Measurements from ENCODE around the gene KRT2. TPM values are rescaled to one million over a fixed set of nuclear protein-coding genes. Genes with fewer than 3 reads are reported as not detected.

KRT2 gene
- total RNA-seq, 1 donor from 2014 or later = not detected

DNA sequence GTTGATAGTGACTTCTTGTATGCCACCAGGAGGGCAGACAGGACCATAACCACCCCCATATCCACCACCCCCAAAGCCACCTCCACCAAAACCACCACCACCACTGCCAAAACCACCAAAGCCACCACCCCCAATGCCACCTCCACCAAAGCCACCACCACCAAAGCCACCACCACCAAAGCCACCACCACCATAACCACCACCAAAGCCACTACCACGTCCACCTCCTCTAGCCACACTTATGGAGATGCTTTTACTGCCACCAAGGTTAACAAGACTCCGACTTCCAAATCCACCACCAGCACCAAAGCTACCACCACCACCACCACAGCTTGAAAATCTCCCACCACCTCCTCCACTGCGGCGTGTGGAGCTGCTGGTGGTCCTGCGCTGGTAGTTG, 27.9 kb upstream of the KRT2 start:
- Histone ChIP-seq H3K36me3 (ENCODE audit: insufficient read depth, low read length) (no peaks in the 10 kb centered on the region), H3K4me1 (ENCODE audit: insufficient read depth, low read length) (no peaks in the 10 kb centered on the region), H3K27ac (ENCODE audit: low read depth, low read length) (no peak overlapping the region), H3K79me2 (ENCODE audit: insufficient read depth, low read length) (no peaks in the 10 kb centered on the region), H3K4me3 (ENCODE audit: insufficient read depth, low read depth, low read length) (no peak overlapping the region), H2AFZ (ENCODE audit: low read depth, low read length) (no peak overlapping the region), H4K20me1 (ENCODE audit: insufficient read depth, low read length) (no peaks in the 10 kb centered on the region), H3K9ac (ENCODE audit: low read length) (no peak overlapping the region), H3K4me2 (ENCODE audit: low read length) (no peak overlapping the region), H3K27me3 (ENCODE audit: insufficient read depth, low read length) (peaks cover 20% of the 10 kb centered on the region), H3K9me3 (ENCODE audit: insufficient read depth, low read depth, low read length) (no peaks in the 10 kb centered on the region)
- Mint-ChIP-seq H3K27me3 (ENCODE audit: low read depth, unreplicated experiment) (peaks cover 74% of the 10 kb centered on the region), H3K27ac (ENCODE audit: unreplicated experiment) (no peak overlapping the region), H3K4me1 (ENCODE audit: low read depth, unreplicated experiment) (no peaks in the 10 kb centered on the region), H3K4me3 (ENCODE audit: unreplicated experiment) (no peak overlapping the region), H3K9me3 (ENCODE audit: unreplicated experiment) (peaks cover 5% of the 10 kb centered on the region), H3K36me3 (ENCODE audit: low read depth, unreplicated experiment) (no peaks in the 10 kb centered on the region)
- no peak for FAIRE-seq
- DNase-seq (ENCODE audit: low read depth) = no peak
- TF ChIP-seq EZH2 (IDR thresholded peaks at IDR 0.05; ENCODE audit: insufficient read depth, low read length) (no peak), CTCF (IDR thresholded peaks at IDR 0.05; ENCODE audit: insufficient read depth, low read depth, low read length) (no peak)

DNA sequence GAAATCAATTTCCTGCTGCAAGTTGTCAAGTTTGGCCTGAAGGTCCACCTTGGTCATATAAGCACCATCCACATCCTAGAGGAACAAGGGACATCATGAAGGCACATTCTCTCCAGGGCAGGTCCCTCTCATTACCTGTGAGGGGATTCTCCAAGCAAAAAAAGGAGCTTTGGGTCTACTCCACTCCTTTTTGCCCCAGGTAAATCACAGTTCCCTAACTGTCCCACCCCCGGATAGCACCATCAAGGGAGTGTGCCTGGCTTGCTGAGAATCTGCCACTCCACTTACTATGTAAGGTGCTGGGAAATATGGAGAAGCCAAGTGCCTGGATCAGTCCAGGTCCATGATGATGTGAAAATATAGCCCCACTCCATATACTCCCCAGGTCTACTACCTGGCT, 25.7 kb upstream of the KRT2 start:
- Mint-ChIP-seq H3K36me3 (ENCODE audit: low read depth, unreplicated experiment) (no peaks in the 10 kb centered on the region), H3K4me1 (ENCODE audit: low read depth, unreplicated experiment) (peaks cover 9% of the 10 kb centered on the region), H3K4me3 (ENCODE audit: unreplicated experiment) (no peak overlapping the region), H3K27ac (ENCODE audit: unreplicated experiment) (no peak overlapping the region), H3K9me3 (ENCODE audit: unreplicated experiment) (peaks cover 4% of the 10 kb centered on the region), H3K27me3 (ENCODE audit: low read depth, unreplicated experiment) (peaks cover 54% of the 10 kb centered on the region)
- no peak overlapping the region for H3K4me2 ChIP-seq (ENCODE audit: low read length)
- no peak overlapping the region for H3K27ac ChIP-seq (ENCODE audit: low read depth, low read length)
- H3K9me3 ChIP-seq (ENCODE audit: insufficient read depth, low read depth, low read length) = no peaks in the 10 kb centered on the region
- H4K20me1 ChIP-seq (ENCODE audit: insufficient read depth, low read length) = no peaks in the 10 kb centered on the region
- no peak overlapping the region for H3K9ac ChIP-seq (ENCODE audit: low read length)
- TF ChIP-seq EZH2 (IDR thresholded peaks at IDR 0.05; ENCODE audit: insufficient read depth, low read length) (no peak), CTCF (IDR thresholded peaks at IDR 0.05; ENCODE audit: insufficient read depth, low read depth, low read length) (no peak)
- DNase-seq (ENCODE audit: low read depth) (no peak), FAIRE-seq (no peak)
- H3K4me1 ChIP-seq (ENCODE audit: insufficient read depth, low read length) = no peaks in the 10 kb centered on the region
- H3K4me3 ChIP-seq (ENCODE audit: insufficient read depth, low read depth, low read length) = no peak overlapping the region
- no peak overlapping the region for H2AFZ ChIP-seq (ENCODE audit: low read depth, low read length)
- peaks cover 24% of the 10 kb centered on the region for H3K27me3 ChIP-seq (ENCODE audit: insufficient read depth, low read length)
- H3K36me3 ChIP-seq (ENCODE audit: insufficient read depth, low read length) = no peaks in the 10 kb centered on the region
- H3K79me2 ChIP-seq (ENCODE audit: insufficient read depth, low read length) = no peaks in the 10 kb centered on the region

DNA sequence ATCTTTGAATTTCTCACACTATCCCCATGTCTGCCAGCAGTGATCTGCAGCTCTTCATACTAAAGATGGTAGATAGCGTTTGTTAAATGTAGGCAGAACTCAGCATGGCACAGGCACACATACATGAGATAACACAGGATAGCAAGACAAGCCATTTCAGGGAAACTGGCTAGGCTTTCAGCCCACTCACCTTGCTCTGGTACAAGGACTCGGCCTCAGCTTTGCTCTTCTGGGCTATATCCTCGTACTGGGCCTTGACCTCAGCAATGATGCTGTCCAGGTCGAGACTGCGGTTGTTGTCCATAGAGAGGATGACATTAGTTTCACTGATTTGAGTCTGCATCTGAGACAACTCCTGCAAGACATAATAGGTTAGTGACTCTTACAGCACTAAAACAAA, 25.1 kb upstream of the KRT2 start:
- Mint-ChIP-seq H3K4me1 (ENCODE audit: low read depth, unreplicated experiment) (peaks cover 9% of the 10 kb centered on the region), H3K27me3 (ENCODE audit: low read depth, unreplicated experiment) (peaks cover 48% of the 10 kb centered on the region), H3K27ac (ENCODE audit: unreplicated experiment) (no peak overlapping the region), H3K9me3 (ENCODE audit: unreplicated experiment) (peaks cover 2% of the 10 kb centered on the region), H3K4me3 (ENCODE audit: unreplicated experiment) (no peak overlapping the region), H3K36me3 (ENCODE audit: low read depth, unreplicated experiment) (no peaks in the 10 kb centered on the region)
- Histone ChIP-seq H3K9ac (ENCODE audit: low read length) (no peak overlapping the region), H4K20me1 (ENCODE audit: insufficient read depth, low read length) (no peaks in the 10 kb centered on the region), H3K27me3 (ENCODE audit: insufficient read depth, low read length) (peaks cover 24% of the 10 kb centered on the region), H3K36me3 (ENCODE audit: insufficient read depth, low read length) (no peaks in the 10 kb centered on the region), H3K79me2 (ENCODE audit: insufficient read depth, low read length) (no peaks in the 10 kb centered on the region), H3K4me2 (ENCODE audit: low read length) (no peak overlapping the region), H3K4me3 (ENCODE audit: insufficient read depth, low read depth, low read length) (no peak overlapping the region), H3K27ac (ENCODE audit: low read depth, low read length) (no peak overlapping the region), H3K4me1 (ENCODE audit: insufficient read depth, low read length) (no peaks in the 10 kb centered on the region), H3K9me3 (ENCODE audit: insufficient read depth, low read depth, low read length) (no peaks in the 10 kb centered on the region), H2AFZ (ENCODE audit: low read depth, low read length) (no peak overlapping the region)
- no peak for TF ChIP-seq CTCF (IDR thresholded peaks at IDR 0.05; ENCODE audit: insufficient read depth, low read depth, low read length)
- no peak for TF ChIP-seq EZH2 (IDR thresholded peaks at IDR 0.05; ENCODE audit: insufficient read depth, low read length)
- FAIRE-seq = no peak
- no peak for DNase-seq (ENCODE audit: low read depth)

All from astrocyte (in vitro differentiated cells and primary cell).